Fibroblast of lung (primary cell): ENCODE measurements around the gene CAMK1G.

Experiments used
- CTCF ChIP-seq, 2 donors: IDR thresholded peaks in 1 of 2; conservative IDR thresholded peaks in 1 of 2; 1 replicate in 1 of 2; 2 replicates in 1 of 2; pipeline ENCODE4 v1.5.1; 2011 to 2012; ENCODE audit warnings: low read length in 2 of 2, control low read depth in 1 of 2, inconsistent platforms in 1 of 2, low read depth in 1 of 2, mild to moderate bottlenecking in 1 of 2
- EZH2 ChIP-seq: IDR thresholded peaks from 2 replicates; pipeline ENCODE4 v1.5.1; 2012; ENCODE audit warnings: low read length, control low read depth, mild to moderate bottlenecking; ENCODE audit errors: missing control alignments

GRCh38 chr1:209565759-209566678 is 17.5 kb upstream of the CAMK1G start:
- peak; percentile 61 to 87 for TF ChIP-seq CTCF (conservative IDR thresholded peaks at IDR 0.05 in 1 of 2, IDR thresholded peaks at IDR 0.05 in 1 of 2; ENCODE audit: low read depth in 1 of 2, low read length in 2 of 2)
- TF ChIP-seq EZH2 = no peak
